ENCODE measurements around the gene IBA57.
A peak's percentile ranks its signal among the peaks of the same experiment; 100 is the strongest.

IBA57 gene

DNA sequence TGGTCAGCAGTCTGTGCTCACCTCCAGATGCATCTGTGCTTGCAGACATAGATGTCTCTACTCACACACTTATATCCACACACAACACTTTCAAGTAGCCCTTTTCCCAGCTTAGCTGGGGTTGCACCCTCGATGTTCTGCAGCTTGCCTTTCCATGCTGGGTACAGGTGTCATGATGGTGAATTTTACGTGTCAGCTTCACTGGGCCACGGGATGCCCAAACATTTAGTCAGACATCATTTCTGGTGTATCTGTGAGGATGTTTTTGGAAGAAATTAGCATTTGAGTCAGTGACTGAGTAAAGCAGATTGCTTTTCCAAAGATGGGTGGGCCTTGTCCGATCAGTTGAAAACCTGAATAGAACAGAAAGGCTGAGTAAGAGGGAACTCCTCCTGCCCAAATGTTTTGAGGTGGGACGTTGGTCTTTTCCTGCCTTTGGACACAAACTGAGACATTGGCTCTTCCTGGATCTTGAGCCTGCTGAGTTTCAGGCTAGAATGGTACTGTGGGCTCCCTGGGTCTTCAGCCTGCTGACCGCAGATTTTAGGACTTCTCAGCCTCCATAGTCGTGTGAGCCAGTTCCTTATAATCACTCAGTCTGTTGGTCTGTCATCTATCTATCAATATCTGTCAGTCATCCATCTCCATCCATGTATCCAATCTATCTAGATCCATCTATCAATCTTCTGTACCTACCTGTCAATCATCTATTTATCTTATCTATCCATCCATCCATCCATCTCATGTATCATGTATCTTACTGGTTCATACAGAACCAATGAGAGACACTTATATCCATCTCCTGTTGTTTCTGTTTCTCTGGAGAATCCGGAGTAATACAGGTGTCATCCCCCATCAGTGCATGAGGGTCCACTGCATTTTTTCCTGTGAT, 29.6 kb downstream of the IBA57 start:
- no peak for DNase-seq

DNA sequence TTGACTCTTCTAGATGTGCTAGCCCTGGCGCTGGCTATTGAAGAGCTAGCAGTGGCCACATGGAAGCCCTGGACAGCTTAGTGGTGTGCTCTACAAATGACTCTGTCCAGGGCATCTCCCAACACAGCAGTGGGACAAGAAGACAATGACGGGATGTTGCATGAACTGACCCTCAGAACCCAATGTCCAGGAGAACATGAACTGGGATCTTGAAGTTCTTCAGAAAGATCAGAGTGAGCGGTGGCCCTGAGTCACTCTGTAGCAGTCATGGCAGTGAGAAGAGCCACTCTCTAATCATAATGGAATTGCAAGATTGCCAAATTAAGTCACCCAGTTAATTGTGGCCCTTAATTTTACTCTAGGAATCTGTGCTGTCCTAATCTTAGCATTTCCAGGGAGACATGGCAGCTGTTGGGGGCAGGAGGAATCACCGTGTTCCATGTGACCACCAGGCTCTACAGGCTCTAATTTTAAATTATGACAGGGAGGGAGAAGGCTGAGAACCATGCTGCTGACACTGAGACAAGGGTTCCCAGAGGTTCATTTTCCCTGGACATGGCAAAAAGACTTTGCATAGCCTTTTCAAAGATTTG, 32.0 kb downstream of the IBA57 start:
- DNase-seq = no peak

DNA sequence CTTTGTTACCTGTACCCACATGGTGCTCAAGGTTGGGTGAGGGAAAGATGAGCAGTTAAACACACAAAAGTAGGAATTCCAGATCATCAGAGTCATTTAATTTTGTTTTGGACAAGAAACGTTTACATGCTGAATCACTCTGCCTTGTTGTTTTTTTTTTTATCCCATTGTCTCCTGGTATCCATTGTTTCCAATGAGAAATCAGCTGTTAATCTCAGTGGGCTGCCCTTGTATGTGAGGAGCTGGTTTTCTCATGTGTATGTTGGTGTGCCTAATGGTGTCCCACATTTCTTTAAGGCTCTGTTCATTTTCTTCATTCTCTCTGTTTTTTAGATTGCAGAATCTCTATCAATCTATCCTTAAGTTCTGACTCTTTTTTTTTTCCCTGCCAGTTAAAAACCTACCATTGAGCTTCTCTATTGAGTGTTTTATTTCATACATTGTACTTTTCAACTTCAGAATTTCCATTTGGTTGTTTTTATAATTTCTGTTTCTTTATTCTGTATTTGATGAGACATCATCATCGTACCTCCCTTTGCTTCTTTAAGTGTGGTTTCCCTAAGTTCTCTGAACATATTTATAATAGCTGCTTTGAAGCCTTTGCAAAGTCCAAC, 33.5 kb downstream of the IBA57 start:
- DNase-seq = no peak

DNA sequence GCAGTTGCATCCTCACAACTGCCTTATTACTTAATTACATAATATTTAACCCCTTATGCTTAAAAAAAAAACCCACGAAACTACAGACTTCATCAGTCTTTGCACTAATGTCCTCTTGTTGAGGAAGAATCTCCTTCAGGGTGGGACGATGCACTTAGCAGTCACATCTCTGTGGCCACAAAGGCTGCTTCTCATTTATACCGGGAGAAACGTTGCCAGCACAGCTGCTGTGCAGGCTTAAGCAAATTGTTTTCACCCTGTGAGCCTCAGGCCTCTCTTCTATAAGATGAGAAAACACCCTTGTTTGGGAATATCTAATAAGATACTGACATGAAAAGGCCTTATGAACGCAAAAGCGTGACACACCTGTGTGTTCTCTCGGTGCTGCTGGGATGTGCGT, 39.4 kb downstream of the IBA57 start:
- DNase-seq = no peak

DNA sequence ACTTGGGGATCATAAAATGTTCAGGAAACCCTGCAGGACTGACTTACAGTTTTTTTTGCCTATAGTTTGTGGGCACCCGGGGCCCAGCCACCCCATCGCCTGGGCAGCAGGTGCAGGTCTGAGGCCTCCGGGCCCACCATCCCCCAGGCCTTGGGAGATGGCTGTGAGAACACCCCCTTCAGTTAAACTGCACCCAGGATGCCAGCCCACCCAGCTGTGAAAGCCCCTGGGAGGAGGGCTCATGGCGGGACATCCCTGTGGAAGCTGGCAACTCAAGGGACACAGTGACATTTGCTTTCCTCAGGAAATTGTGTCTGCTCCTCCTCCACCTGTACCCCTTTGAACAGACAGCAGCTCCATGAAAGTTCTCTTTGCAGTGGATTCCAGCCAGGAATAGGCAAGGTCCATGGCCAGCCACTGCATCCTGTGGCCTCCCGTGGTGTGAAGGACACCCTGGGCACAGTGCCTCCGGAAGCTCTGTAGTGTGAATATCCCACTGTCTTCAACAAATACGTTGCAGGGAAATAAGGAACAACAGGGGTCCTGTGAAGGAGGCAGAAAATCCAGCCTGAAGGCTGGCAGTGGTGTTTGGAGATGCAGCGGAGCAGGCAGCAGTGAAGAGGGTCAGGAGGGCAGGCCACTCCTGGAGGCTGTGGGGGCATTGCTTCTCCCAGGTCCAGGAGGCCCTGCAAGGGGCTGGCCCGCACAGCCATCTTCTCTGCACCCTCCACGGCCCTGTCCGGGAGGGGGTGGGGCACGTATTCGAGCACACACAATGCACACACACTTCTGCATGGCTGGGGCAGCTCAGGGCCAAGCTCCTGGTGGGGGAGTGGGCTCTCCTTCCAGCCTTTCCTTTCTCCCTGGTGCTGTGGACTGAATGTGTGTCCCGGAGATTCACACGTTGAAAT, 40.2 kb downstream of the IBA57 start:
- no peak for DNase-seq

DNA sequence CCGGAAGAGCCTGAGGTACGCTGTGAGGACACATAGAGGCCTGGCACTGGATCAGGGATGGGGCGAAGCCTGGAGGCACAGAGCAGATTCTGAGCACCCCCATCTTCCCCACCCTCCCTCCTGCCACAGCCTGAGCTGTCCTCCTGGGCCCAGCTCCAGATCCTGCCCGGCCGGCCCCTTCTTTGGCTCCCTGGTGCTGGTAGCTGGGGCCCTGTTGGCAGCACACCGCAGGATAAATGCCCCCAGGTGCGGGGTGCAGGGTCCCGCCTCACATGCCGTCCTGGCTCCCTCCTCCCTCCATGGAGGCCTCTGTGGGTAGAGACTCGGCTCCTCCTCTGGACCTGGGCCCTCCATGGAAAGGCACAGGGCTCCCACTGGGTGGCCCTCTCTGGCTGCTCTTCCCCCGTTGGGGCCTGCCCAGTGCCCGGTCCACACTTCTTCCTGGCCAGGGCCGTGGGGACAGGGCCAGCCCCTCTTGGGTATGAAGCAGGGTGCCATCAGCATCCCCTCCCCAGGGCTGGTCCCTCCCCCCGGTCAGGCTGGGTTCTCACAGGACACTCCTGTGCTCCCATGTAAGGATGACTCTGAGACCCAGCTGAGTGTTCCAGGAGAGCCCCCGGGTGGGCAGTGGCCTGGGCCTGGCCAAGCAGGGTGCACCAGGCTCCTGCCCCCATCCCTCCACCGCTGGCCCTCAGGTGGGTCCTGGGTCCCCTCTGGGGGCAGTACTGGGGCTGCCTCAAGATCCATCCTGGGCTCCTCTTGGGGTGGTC, 41.2 kb downstream of the IBA57 start:
- no peak for DNase-seq

DNA sequence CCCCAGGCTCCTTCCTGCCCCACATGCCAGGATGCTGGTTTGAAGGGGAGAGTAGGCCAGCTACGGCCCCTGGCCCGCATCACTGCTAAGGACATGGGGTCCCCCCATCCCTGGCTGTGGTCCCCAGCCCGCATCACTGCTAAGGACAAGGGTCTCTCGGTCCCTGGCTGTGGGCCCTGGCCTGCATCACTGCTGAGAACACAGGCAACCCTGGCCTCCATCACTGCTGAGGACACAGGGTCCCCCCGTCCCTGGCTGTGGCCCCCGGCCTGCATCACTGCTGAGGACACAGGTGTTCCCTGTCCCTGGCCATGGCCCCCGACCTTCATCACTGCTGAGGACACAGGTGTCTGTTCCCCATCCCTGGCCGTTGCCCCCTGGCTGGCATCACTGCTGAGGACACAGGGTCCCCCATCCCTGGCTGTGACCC, 41.8 kb downstream of the IBA57 start:
- DNase-seq = no peak

DNA sequence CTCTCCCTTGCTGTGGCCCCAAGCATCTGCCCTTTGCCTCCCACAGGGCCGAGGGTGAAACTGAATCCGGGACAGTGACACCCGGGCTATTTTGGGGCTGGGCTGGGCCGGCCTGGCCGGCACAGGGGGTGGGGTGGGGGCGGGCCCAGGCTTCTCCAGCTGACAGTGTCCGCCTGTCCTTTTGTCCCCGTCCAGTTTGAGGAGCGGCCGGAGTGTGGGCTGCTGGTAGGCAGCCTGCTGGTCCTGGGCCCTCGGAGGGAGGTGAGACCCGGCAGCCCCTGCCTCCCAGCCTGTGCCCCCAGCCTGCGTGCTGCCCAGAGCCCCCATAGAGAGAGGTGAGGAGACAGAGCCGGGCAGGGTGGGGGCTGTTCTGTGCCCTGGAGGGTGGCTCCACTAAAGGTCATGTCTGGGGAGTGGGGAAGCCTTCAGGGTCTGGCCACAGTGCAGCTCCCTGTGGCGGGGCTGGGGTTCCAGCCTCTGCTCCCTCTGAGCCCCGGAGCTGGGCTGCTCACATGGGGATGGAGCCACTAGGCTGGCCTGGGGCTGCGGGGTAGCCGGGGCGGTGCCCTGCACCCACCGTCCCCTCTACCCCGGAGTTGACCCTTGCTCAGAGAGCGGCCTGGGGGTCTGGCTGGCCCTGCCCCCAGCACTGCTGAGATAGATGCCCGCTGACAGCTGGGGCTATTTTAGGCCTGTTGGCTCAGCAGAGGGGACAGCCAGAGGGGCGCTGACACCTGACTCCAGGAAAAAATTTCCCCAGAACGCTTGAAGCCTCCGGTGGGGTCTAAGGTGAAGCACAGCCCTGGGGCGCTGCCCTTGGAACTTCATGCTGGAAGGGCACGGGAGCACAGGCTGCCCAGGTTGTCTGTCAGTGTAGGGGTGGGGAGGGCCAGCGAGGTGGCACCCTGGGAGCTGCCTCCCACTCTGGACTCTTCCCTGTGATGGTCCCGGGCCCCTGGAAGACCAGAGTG, 42.5 kb downstream of the IBA57 start, which contains the start of gene OBSCN:
Gene OBSCN, plus strand, starts transcription at position 194 of the 971 bp plus-strand sequence. CDS start 3,740 bp downstream, outside the sequence.
- DNase-seq = no peak

DNA sequence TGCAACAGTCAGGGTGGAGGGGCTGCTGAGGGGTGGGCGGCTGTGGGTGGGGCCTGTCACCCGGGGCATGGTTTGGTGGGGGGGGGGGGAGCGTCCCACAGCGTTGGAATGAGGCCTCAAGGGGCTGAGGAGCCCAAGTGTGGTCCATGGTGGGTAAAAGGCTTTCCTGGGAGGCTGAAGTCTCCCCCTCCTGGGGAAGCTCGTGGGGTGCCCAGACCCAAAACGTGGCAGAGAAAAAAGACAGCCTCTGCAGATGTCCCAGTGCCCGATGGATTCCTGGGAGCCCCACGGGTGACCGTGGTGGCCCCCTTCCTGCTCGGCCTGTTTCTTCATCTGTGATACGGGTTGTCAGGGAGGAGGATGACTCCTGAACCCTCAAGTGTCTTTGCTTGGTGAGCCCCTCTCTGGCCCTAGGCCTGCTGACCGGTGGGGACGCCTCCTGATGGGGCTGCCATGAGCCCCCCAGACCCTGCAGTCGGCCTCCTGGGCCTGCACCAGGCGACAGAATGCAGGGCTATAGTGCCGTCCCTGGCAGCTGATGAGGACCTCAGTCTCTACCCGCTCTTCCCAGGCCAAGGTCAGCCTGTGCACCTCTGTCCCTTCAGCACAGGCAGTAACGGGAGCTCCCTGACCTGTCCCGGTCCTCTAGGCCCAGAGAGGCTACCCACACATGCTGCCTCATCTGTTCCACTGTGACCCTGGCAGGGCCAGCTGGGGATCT, 43.4 kb downstream of the IBA57 start:
- no peak for DNase-seq

DNA sequence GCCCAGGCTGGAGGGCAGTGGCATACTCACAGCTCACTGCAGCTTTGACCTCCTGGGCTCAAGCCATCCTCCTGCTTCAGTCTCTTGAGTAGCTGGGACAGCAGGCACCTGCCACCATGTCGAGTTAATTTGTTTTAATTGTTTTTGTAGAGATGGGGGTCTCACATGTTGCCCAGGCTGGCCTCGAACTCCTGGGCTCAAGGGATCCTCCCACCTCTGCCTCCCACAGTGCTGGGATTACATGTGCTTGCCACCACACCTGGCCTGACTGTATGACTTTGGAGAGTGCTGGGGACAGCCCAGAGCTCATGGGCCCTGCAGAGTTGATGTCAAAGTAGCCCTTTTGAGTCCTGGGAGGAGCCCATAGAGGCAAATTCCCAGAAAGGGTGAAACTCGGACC, 44.1 kb downstream of the IBA57 start:
- DNase-seq = no peak

DNA sequence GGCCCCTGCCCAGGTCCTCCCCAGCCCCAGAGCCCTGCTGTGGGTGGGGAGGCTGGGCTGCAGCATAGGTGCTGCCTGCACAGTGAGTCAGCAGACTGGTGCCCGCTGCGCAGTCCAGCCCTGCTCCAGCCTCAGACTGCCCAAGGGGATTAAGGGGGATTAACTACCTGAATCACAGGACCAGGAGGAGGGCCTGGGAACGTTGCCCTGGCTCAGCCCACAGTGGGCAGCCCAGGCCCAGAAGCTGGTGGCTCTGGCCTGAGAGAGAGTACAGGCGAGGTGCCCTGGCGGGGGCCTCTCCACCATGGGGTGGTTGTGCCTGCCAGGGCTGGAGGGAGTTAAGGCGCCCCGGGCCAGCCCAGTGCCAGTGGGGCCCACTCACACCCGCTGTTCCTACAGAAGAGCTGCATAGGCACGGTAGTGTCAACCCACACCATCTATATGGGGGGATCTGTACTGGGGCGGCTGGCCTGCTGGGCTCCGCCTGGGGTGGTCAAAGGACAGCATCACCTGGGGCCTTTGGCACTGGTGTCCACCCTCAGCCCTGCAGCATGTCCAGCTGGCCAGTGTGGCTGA, 44.6 kb downstream of the IBA57 start:
- no peak for DNase-seq

DNA sequence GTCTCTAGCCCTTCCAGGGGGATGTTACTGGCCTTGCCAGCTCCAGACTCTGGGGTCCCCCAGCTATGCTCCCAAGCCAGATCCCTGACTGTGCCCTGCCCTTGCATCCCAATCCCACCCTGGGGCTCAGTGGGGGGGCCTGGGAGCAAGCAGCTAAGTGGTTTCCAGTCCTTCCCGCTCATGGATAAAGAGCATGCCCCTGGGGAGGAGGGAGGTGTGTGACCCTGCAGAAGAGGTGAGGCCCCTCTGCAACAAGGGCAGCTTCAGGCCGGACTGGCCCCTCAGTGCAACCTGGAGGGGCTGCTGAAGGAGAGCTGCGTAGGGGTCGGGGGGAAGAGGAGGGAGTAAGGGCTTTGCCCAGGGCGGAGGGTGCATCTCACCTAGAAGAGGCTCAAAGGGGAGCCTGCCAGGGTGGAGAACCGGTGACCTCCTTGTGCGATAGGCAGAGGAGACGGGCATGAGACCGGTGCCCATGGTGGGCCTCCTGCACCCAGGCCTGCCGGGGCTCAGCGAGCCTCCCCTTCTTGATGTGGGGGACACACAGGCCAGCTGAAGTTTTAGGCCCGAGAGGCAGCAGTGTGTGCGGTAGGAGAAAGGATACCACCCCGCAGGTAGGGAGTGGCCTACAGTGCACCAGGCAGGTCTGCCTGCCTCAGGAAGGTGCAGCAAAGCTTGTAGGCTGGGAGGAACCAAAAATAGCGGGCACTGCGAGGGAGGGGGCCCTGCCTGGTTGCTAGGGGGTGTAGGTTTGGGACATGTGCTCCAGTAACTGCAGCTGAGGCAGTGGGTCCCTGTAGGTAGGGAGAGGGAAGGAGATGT, 45.3 kb downstream of the IBA57 start:
- DNase-seq = no peak

DNA sequence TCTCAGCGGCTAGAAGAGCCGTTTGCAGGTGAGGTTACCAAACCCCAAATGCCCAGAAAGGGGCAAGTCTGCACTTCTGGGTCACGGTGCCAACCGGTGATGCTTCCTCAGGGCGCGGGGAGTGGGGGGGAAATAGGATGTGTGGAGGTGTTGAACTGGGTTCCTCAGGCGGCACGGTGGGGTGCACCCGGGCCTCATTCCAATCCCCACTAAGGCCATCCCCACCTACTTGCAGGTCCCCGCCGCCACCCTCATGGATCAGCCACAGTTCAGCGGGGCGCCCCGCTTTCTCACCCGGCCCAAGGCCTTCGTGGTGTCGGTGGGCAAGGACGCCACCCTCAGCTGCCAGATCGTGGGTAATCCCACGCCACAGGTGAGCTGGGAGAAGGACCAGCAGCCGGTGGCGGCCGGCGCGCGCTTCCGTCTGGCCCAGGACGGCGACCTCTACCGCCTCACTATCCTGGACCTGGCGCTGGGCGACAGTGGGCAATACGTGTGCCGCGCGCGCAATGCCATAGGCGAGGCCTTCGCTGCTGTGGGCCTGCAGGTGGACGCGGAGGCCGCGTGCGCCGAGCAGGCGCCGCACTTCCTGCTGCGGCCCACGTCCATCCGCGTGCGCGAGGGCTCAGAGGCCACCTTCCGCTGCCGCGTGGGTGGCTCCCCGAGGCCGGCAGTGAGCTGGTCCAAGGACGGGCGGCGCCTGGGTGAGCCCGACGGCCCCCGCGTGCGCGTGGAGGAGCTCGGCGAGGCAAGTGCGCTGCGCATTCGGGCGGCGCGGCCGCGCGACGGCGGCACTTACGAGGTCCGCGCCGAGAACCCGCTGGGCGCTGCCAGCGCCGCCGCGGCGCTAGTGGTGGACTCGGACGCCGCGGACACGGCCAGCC, 46.2 kb downstream of the IBA57 start:
- DNase-seq = no peak

DNA sequence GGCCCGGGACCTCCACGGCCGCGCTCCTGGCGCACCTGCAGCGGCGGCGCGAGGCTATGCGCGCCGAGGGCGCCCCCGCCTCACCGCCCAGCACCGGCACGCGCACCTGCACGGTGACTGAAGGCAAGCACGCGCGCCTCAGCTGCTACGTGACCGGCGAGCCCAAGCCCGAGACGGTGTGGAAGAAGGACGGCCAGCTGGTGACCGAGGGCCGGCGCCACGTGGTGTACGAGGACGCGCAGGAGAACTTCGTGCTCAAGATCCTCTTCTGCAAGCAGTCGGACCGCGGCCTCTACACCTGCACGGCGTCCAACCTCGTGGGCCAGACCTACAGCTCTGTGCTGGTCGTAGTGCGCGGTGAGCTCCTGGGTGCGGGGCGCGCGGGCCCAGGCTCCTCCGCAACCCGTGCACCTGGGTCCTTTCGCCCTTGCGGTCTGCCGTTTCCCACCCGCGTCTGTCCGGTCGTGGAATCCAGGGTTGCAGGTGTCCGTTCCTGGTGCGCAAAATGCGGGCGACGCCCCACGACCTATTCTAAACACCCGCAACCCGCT, 46.9 kb downstream of the IBA57 start:
- no peak for DNase-seq

DNA sequence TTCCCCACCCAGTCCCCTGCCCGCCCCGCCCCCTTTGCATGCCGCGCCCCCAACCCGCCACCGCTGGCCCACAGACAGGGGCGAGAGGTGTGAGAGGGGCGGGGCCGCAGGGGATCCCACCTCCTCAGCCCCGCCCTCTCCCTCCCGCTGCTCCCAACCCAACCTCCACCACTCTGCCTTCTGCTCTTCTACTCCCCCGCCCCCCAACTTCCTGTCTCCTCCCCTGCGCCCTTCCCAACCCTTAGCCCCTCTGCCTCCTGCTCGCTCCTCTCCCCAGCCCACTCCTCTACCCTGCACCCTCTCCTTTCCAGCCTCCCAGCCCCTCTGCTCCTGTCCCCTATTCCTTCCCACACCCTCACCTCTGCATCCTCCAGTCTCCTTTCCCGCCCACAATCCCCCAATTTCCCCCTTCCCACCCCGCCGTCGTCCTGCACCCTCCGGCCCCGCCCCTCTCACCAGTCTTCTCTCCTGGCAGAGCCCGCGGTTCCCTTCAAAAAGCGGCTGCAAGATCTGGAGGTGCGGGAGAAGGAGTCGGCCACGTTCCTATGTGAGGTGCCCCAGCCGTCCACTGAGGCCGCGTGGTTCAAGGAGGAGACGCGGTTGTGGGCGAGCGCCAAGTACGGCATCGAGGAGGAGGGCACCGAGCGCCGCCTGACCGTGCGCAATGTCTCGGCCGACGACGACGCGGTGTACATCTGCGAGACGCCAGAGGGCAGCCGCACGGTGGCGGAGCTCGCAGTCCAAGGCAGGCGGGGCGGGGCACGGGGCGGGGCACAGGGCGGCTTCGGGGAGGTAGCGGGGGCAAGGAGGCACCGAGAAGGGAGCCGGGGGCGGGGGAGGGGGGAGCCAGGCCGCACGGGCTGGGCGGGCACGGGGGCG, 47.6 kb downstream of the IBA57 start:
- DNase-seq = peak; percentile 91
